HepG2 (cell line): ENCODE results near the gene CCL4. TPM values are rescaled to one million over a fixed set of nuclear protein-coding genes. Genes with fewer than 3 reads are reported as not detected.
A peak's percentile ranks its signal among the peaks of the same experiment; 100 is the strongest.

Experiments
- ATAC-seq: fragments of 200-7000 bp; cut with Tn5 transposase; 3 replicates; pipeline ENCODE4 v1.9.1; 2020; ENCODE audit warnings: mild to moderate bottlenecking, moderate library complexity
- BruUV-seq: library from RNA; stranded (reverse); fragments of 400-500 nt; replicated peaks from 2 replicates; lab custom pipeline; 2021; lab: Mats Ljungman, UMichigan
- CTCF ChIA-PET: fragments of 300-600 bp; formaldehyde crosslinking; extraction: SDS; loops from one replicate; lab custom pipeline; 2021; ENCODE audit warnings: low total read pairs, inconsistent platforms, low intra/inter-chr PET ratio; lab: Yijun Ruan, JAX
- POLR2A ChIA-PET: fragments of 350-600 bp; sonication (Branson Sonifier 250); formaldehyde crosslinking; loops from one replicate; lab custom pipeline; 2020; ENCODE audit warnings: antibody characterized with exemption, inconsistent platforms; lab: Yijun Ruan, JAX
- DNase-seq: peaks from one replicate; pipeline ENCODE4 v3.0.0-alpha.2; 2015; ENCODE audit warnings: low spot score
- FAIRE-seq: peaks from 3 replicates; lab custom pipeline; 2011; peaks lifted over from hg19 to GRCh38; lab: Jason Lieb, UNC
- H2AFZ ChIP-seq: one replicate; pipeline ENCODE4 v1.6.1; 2011; ENCODE audit warnings: low read length, inconsistent platforms
- H3K27ac ChIP-seq: fragments of 300-600 bp; 3 replicates; pipeline ENCODE4 v1.8.0; 2011; ENCODE audit warnings: mixed run types, mild to moderate bottlenecking, mixed read lengths, low read length, inconsistent platforms; ENCODE audit not compliant: insufficient read depth; ENCODE audit errors: extremely low read length
- H3K27me3 ChIP-seq, 2 experiments: fragments of 200-600 bp in 1 of 2; 2 replicates in 1 of 2; 3 replicates in 1 of 2; pipeline versions ENCODE4 v1.6.0 to v1.8.0; 2011; ENCODE audit warnings: low read length in 2 of 2, mild to moderate bottlenecking in 2 of 2, moderate library complexity in 2 of 2, inconsistent platforms in 1 of 2; ENCODE audit not compliant: insufficient read depth in 2 of 2, control insufficient read depth in 1 of 2
- H3K36me3 ChIP-seq, 2 experiments: fragments of 200-600 bp in 1 of 2; replicated peaks in 1 of 2; 2 replicates in 1 of 2; 3 replicates in 1 of 2; pipeline versions ENCODE4 v1.5.1 to v1.8.0; 2011; ENCODE audit warnings: low read length in 2 of 2, inconsistent platforms in 1 of 2; ENCODE audit not compliant: insufficient read depth in 2 of 2, control insufficient read depth in 1 of 2
- H3K4me1 ChIP-seq: 2 replicates; pipeline ENCODE4 v1.5.1; 2012; ENCODE audit warnings: low read length, inconsistent platforms; ENCODE audit not compliant: insufficient read depth
- H3K4me2 ChIP-seq: 2 replicates; pipeline ENCODE4 v1.6.0; 2011; ENCODE audit warnings: low read depth, low read length, inconsistent platforms
- H3K4me3 ChIP-seq, 3 experiments: fragments of 200-600 bp in 1 of 3; sonication (generic), shearing (Covaris generic) in 1 of 3; replicated peaks in 1 of 3; 2 replicates each; pipeline ENCODE4 v1.5.1; 2011 to 2016; ENCODE audit warnings: low read length in 3 of 3, inconsistent platforms in 2 of 3, low read depth in 2 of 3, mild to moderate bottlenecking in 2 of 3, control low read depth in 1 of 3, mixed read lengths in 1 of 3; ENCODE audit not compliant: insufficient read depth in 1 of 3
- H3K79me2 ChIP-seq: one replicate; pipeline ENCODE4 v1.6.1; 2011; ENCODE audit warnings: low read length, inconsistent platforms; ENCODE audit not compliant: insufficient read depth
- H3K9ac ChIP-seq: 2 replicates; pipeline ENCODE4 v1.6.0; 2011; ENCODE audit warnings: mild to moderate bottlenecking, low read depth, low read length, inconsistent platforms; ENCODE audit not compliant: insufficient read depth
- H3K9me3 ChIP-seq: 2 replicates; pipeline ENCODE4 v1.5.1; 2012; ENCODE audit warnings: mild to moderate bottlenecking, low read length
- H4K20me1 ChIP-seq: 2 replicates; pipeline ENCODE4 v1.6.0; 2011; ENCODE audit warnings: inconsistent platforms, mild to moderate bottlenecking, low read length, moderate library complexity; ENCODE audit not compliant: insufficient read depth
- DRAP1 ChIP-seq: IDR thresholded peaks from 2 replicates; pipeline ENCODE4 v1.6.1; 2016; ENCODE audit warnings: missing genetic modification reagents, missing compliant biosample characterization
- GTF3A ChIP-seq: sonication (generic); formaldehyde crosslinking; conservative IDR thresholded peaks from 2 replicates; pipeline ENCODE4 v1.4.0; 2020; ENCODE audit warnings: mild to moderate bottlenecking, missing genetic modification reagents
- JUNB ChIP-seq: sonication (generic); formaldehyde crosslinking; IDR thresholded peaks from 2 replicates; pipeline ENCODE4 v1.8.0; 2022; ENCODE audit warnings: missing genetic modification reagents, mild to moderate bottlenecking, borderline replicate concordance
- KAT2B ChIP-seq: fragments of 150-350 bp; IDR thresholded peaks from 2 replicates; pipeline ENCODE4 v1.6.1; 2014; ENCODE audit warnings: low read depth, low read length, borderline replicate concordance
- TAF15 ChIP-seq: fragments of 200-400 bp; formaldehyde crosslinking; IDR thresholded peaks from one replicate; pipeline ENCODE4 v1.6.1; 2018; ENCODE audit warnings: mild to moderate bottlenecking, low read depth, low read length; ENCODE audit not compliant: poor library complexity, severe bottlenecking
- ZFP90 ChIP-seq: sonication (generic); formaldehyde crosslinking; IDR thresholded peaks from 2 replicates; pipeline ENCODE4 v1.8.0; 2022; ENCODE audit warnings: missing genetic modification reagents, mild to moderate bottlenecking, inconsistent platforms, borderline replicate concordance
- ZNF232 ChIP-seq: sonication (generic); formaldehyde crosslinking; IDR thresholded peaks from 2 replicates; pipeline ENCODE4 v1.4.0; 2020; ENCODE audit warnings: missing genetic modification reagents, borderline replicate concordance
- ZNF570 ChIP-seq: sonication (generic); formaldehyde crosslinking; IDR thresholded peaks from 2 replicates; pipeline ENCODE4 v1.4.0; 2020; ENCODE audit warnings: mild to moderate bottlenecking, missing genetic modification reagents, borderline replicate concordance
- WGBS: methylation state at CpG from one replicate; pipeline ENCODE4 v1.1.6; 2017; ENCODE audit warnings: low lambda C conversion rate; 5-methylcytosine and 5-hydroxymethylcytosine counted together
- in situ Hi-C: cut with HindIII; loops from 2 replicates; pipeline ENCODE4 v1.10.0; 2017; ENCODE audit warnings: low pct_unique_long_range_greater_than_20kb; ENCODE audit not compliant: extremely low pct_ligation_motif_present
- intact Hi-C: fragments of 100-400 bp; cut with micrococcal nuclease; formaldehyde crosslinking; loops from one replicate; pipeline ENCODE4 v1.10.0; 2022; ENCODE audit not compliant: unreplicated experiment
- polyA plus RNA-seq, 8 experiments: library from polyadenylated mRNA; depleted of rRNA in 3 of 8; stranded (reverse) in 7 of 8; unstranded in 1 of 8; fragments of >200 nt; fragmentation: Illumina TruSeq in 4 of 8; extraction: Trizol in 4 of 8; gene quantifications; 2 replicates each; pipeline versions ENCODE4 v1.2.1 to v1.2.3, GENCODE V29; 2011 to 2016; ENCODE audit warnings: low read depth in 4 of 8, missing spikeins in 1 of 8, mixed read lengths in 1 of 8; ENCODE audit not compliant: insufficient read depth in 1 of 8
- total RNA-seq, 5 experiments: library from RNA; depleted of rRNA; stranded (reverse); fragments of >200 nt; fragmentation: Illumina TruSeq; extraction: Trizol; gene quantifications; 2 replicates each; pipeline ENCODE4 v1.2.3, GENCODE V29; 2016; ENCODE audit warnings: low read depth in 1 of 5
- TF ChIP-seq, protein P1 (sequence below): sonication (generic); formaldehyde crosslinking; IDR thresholded peaks from 2 replicates; pipeline ENCODE4 v1.4.0; 2020; ENCODE audit warnings: low read depth, mild to moderate bottlenecking, missing genetic modification reagents
- TF ChIP-seq, protein P2 (sequence below): sonication (generic); formaldehyde crosslinking; IDR thresholded peaks from 2 replicates; pipeline ENCODE4 v1.4.0; 2020; ENCODE audit warnings: missing genetic modification reagents
- TF ChIP-seq, protein P3 (sequence below): IDR thresholded peaks from 2 replicates; pipeline ENCODE4 v1.6.1; 2016; ENCODE audit warnings: low read depth
- TF ChIP-seq, protein P4 (sequence below): sonication (generic); formaldehyde crosslinking; IDR thresholded peaks from 2 replicates; pipeline ENCODE4 v1.5.1; 2020; ENCODE audit warnings: mild to moderate bottlenecking, missing genetic modification reagents, borderline replicate concordance

Gene CCL4
- total and polyA plus RNA-seq, 2 of the 13 experiments (the other 11 are each of a cell fraction or from before 2014, with no cell fraction given) = not detected

DNA sequence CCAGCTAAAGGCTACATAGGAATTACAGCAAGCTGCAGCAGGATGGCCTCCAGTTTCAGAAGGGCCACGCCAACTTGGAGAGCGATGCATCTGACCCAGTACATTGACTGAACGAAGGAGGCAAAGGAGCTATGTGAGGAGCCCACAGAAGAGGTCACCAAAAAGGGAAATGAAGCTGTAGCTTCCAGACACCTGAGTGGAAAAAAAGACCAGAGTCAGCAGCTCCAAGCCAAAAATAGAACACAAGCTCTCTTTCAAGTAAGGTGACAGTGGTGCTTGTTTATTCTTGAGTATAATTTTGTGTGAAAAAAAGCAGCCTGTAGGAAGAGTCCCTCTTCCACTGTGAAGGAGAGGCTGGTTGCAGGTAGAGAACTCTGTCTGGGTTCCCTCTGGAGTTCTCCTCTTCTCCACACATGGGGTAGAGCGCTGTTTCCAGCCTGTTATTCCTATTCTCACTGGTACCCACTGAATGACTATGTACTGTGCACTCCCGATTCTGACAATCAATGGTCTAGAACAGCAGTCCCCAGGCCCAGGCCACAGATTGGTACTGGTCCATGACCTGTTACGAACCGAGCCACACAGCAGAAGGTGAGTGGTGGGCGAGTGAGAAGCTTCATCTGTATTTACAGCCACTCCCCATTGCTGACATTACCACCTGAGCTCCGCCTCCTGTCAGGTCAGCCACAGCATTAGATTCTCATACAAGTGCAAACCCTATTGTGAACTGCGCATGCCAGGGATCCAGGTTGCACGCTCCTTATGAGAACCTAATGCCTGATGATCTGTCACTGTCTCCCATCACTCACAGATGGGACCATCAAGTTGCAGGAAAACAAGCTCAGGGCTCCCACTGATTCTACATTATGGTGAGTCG is 15.1 kb downstream of the CCL4 start:
- no peak for DNase-seq
- BruUV-seq = no TSS peak
- TF ChIP-seq ZNF570 (no peak), KAT2B (no peak), GTF3A (no peak), JUNB (CRISPR knock-in tag) (no peak), DRAP1 (CRISPR knock-in tag) (no peak), TAF15 (no peak), ZNF232 (no peak), ZFP90 (no peak)
- TF ChIP-seq, protein P1, sequence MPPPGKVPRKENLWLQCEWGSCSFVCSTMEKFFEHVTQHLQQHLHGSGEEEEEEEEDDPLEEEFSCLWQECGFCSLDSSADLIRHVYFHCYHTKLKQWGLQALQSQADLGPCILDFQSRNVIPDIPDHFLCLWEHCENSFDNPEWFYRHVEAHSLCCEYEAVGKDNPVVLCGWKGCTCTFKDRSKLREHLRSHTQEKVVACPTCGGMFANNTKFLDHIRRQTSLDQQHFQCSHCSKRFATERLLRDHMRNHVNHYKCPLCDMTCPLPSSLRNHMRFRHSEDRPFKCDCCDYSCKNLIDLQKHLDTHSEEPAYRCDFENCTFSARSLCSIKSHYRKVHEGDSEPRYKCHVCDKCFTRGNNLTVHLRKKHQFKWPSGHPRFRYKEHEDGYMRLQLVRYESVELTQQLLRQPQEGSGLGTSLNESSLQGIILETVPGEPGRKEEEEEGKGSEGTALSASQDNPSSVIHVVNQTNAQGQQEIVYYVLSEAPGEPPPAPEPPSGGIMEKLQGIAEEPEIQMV (CRISPR knock-in tag) = no peak
- TF ChIP-seq, protein P2, sequence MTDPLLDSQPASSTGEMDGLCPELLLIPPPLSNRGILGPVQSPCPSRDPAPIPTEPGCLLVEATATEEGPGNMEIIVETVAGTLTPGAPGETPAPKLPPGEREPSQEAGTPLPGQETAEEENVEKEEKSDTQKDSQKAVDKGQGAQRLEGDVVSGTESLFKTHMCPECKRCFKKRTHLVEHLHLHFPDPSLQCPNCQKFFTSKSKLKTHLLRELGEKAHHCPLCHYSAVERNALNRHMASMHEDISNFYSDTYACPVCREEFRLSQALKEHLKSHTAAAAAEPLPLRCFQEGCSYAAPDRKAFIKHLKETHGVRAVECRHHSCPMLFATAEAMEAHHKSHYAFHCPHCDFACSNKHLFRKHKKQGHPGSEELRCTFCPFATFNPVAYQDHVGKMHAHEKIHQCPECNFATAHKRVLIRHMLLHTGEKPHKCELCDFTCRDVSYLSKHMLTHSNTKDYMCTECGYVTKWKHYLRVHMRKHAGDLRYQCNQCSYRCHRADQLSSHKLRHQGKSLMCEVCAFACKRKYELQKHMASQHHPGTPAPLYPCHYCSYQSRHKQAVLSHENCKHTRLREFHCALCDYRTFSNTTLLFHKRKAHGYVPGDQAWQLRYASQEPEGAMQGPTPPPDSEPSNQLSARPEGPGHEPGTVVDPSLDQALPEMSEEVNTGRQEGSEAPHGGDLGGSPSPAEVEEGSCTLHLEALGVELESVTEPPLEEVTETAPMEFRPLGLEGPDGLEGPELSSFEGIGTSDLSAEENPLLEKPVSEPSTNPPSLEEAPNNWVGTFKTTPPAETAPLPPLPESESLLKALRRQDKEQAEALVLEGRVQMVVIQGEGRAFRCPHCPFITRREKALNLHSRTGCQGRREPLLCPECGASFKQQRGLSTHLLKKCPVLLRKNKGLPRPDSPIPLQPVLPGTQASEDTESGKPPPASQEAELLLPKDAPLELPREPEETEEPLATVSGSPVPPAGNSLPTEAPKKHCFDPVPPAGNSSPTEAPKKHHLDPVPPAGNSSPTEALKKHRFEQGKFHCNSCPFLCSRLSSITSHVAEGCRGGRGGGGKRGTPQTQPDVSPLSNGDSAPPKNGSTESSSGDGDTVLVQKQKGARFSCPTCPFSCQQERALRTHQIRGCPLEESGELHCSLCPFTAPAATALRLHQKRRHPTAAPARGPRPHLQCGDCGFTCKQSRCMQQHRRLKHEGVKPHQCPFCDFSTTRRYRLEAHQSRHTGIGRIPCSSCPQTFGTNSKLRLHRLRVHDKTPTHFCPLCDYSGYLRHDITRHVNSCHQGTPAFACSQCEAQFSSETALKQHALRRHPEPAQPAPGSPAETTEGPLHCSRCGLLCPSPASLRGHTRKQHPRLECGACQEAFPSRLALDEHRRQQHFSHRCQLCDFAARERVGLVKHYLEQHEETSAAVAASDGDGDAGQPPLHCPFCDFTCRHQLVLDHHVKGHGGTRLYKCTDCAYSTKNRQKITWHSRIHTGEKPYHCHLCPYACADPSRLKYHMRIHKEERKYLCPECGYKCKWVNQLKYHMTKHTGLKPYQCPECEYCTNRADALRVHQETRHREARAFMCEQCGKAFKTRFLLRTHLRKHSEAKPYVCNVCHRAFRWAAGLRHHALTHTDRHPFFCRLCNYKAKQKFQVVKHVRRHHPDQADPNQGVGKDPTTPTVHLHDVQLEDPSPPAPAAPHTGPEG = no peak
- TF ChIP-seq, protein P3, sequence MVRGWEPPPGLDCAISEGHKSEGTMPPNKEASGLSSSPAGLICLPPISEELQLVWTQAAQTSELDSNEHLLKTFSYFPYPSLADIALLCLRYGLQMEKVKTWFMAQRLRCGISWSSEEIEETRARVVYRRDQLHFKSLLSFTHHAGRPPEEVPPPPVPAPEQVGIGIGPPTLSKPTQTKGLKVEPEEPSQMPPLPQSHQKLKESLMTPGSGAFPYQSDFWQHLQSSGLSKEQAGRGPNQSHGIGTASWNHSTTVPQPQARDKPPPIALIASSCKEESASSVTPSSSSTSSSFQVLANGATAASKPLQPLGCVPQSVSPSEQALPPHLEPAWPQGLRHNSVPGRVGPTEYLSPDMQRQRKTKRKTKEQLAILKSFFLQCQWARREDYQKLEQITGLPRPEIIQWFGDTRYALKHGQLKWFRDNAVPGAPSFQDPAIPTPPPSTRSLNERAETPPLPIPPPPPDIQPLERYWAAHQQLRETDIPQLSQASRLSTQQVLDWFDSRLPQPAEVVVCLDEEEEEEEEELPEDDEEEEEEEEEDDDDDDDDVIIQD (CRISPR knock-in tag) = no peak
- TF ChIP-seq, protein P4, sequence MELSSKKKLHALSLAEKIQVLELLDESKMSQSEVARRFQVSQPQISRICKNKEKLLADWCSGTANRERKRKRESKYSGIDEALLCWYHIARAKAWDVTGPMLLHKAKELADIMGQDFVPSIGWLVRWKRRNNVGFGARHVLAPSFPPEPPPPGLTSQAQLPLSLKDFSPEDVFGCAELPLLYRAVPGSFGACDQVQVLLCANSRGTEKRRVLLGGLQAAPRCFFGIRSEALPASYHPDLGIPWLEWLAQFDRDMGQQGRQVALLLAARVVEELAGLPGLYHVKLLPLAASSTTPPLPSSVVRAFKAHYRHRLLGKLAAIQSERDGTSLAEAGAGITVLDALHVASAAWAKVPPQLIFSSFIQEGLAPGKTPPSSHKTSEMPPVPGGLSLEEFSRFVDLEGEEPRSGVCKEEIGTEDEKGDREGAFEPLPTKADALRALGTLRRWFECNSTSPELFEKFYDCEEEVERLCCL = no peak

More for the DNA sequence above, 15.1 kb downstream of the CCL4 start:
- 39% methylated on average over 12 of the region's 12 CpGs for WGBS
- no peaks in the 10 kb centered on the region for H3K4me1 ChIP-seq
- no peak overlapping the region for H3K4me3 ChIP-seq
- ATAC-seq = peak; percentile 75
- no peak overlapping the region for H3K27ac ChIP-seq
- in situ Hi-C loops = no loop called here
- CTCF ChIA-PET = no interaction called here
- POLR2A ChIA-PET = no interaction called here
- intact Hi-C loops = no loop called here
- no peak for FAIRE-seq
- H3K79me2 ChIP-seq = no peaks in the 10 kb centered on the region
- no peak overlapping the region for H2AFZ ChIP-seq
- H4K20me1 ChIP-seq = no peaks in the 10 kb centered on the region
- no peak overlapping the region for H3K9ac ChIP-seq
- H3K27me3 ChIP-seq = no peaks in the 10 kb centered on the region
- no peaks in the 10 kb centered on the region for H3K36me3 ChIP-seq
- H3K4me2 ChIP-seq = no peak overlapping the region
- no peaks in the 10 kb centered on the region for H3K9me3 ChIP-seq
